ENCODE data around the gene NUMA1. TPM values are rescaled to one million over a fixed set of nuclear protein-coding genes. Genes with fewer than 3 reads are reported as not detected.

Gene NUMA1
- total and polyA plus RNA-seq, 2 of the 13 experiments (the other 11 are each of a cell fraction or from before 2014, with no cell fraction given) = 57.3 to 60.2 TPM

DNA sequence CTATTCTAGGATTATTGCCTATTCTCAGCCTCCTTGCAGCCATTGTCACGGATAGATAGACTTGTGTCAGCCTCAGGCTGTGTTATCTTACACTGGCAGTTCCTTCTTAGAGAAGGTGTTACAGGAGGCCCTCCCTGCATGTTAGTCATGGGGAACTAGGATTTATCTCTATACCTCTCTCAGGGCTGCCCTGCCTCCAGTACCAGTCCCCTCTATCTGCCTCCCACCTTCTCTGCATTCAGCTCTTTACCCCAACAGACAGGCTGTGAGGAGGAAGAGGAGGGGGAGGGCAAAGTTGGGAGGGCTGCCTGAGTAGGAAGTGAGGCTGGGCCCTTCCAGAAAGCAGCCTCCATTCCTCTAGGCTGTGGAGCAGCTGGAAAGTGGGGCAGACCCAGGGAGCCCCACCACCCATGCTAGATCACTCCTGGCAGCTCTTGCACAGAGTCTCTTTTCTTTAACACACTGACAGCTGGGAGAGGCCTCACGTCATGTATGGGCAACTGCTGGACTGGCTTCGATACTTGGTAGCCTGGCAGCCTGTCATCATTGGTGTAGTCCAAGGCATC is 84.5 kb downstream of the NUMA1 start:
- in situ Hi-C loops (cut with HindIII; ENCODE audit: extremely low pct_ligation_motif_present, low pct_unique_long_range_greater_than_20kb) (no loop called here), intact Hi-C loops (cut with micrococcal nuclease; ENCODE audit: unreplicated experiment) (no loop called here)
- 100% methylated on average over 2 of the region's 3 CpGs for WGBS (ENCODE audit: low lambda C conversion rate)
- ChIA-PET POLR2A (no interaction called here), CTCF (ENCODE audit: low intra/inter-chr PET ratio, low total read pairs) (no interaction called here)
- Histone ChIP-seq H3K36me3 (replicated peaks in 1 of 2; ENCODE audit: control insufficient read depth in 1 of 2, insufficient read depth in 2 of 2, low read length in 2 of 2) (peaks cover 4 to 42% of the 10 kb centered on the region in 2 experiments), H3K4me1 (ENCODE audit: insufficient read depth, low read length) (no peaks in the 10 kb centered on the region), H3K9ac (ENCODE audit: insufficient read depth, low read depth, low read length) (no peak overlapping the region), H3K79me2 (ENCODE audit: insufficient read depth, low read length) (no peaks in the 10 kb centered on the region), H3K4me3 (replicated peaks in 1 of 3; ENCODE audit: insufficient read depth in 1 of 3, low read depth in 2 of 3, low read length in 3 of 3) (no peak overlapping the region), H2AFZ (ENCODE audit: low read length) (no peak overlapping the region), H3K27ac (ENCODE audit: extremely low read length, insufficient read depth, low read length) (no peak overlapping the region), H3K9me3 (ENCODE audit: low read length) (no peaks in the 10 kb centered on the region), H3K4me2 (ENCODE audit: low read depth, low read length) (no peak overlapping the region), H4K20me1 (ENCODE audit: insufficient read depth, low read length) (no peaks in the 10 kb centered on the region), H3K27me3 (ENCODE audit: control insufficient read depth in 1 of 2, insufficient read depth in 2 of 2, low read length in 2 of 2) (no peaks in the 10 kb centered on the region)
- DNase-seq (ENCODE audit: low spot score) (no peak), FAIRE-seq (no peak), ATAC-seq (no peak)
- TF ChIP-seq HOXA7 (CRISPR knock-in tag; IDR thresholded peaks at IDR 0.05) = no peak
- no peak for TF ChIP-seq TSC22D2 (CRISPR knock-in tag; IDR thresholded peaks at IDR 0.05; ENCODE audit: borderline replicate concordance)
- no peak for TF ChIP-seq TARDBP (CRISPR knock-in tag; IDR thresholded peaks at IDR 0.05)
- TF ChIP-seq ZNF564 (CRISPR knock-in tag; IDR thresholded peaks at IDR 0.05) = no peak
- TF ChIP-seq, protein P1, sequence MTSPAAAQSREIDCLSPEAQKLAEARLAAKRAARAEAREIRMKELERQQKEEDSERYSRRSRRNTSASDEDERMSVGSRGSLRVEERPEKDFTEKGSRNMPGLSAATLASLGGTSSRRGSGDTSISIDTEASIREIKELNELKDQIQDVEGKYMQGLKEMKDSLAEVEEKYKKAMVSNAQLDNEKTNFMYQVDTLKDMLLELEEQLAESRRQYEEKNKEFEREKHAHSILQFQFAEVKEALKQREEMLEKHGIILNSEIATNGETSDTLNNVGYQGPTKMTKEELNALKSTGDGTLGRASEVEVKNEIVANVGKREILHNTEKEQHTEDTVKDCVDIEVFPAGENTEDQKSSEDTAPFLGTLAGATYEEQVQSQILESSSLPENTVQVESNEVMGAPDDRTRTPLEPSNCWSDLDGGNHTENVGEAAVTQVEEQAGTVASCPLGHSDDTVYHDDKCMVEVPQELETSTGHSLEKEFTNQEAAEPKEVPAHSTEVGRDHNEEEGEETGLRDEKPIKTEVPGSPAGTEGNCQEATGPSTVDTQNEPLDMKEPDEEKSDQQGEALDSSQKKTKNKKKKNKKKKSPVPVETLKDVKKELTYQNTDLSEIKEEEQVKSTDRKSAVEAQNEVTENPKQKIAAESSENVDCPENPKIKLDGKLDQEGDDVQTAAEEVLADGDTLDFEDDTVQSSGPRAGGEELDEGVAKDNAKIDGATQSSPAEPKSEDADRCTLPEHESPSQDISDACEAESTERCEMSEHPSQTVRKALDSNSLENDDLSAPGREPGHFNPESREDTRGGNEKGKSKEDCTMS (CRISPR knock-in tag; conservative IDR thresholded peaks at IDR 0.05) = no peak
- TF ChIP-seq, protein P2, sequence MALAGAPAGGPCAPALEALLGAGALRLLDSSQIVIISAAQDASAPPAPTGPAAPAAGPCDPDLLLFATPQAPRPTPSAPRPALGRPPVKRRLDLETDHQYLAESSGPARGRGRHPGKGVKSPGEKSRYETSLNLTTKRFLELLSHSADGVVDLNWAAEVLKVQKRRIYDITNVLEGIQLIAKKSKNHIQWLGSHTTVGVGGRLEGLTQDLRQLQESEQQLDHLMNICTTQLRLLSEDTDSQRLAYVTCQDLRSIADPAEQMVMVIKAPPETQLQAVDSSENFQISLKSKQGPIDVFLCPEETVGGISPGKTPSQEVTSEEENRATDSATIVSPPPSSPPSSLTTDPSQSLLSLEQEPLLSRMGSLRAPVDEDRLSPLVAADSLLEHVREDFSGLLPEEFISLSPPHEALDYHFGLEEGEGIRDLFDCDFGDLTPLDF (CRISPR knock-in tag; IDR thresholded peaks at IDR 0.05) = no peak
- TF ChIP-seq MEIS1 (CRISPR knock-in tag; IDR thresholded peaks at IDR 0.05; ENCODE audit: borderline replicate concordance) = no peak
- TF ChIP-seq ZNF672 (CRISPR knock-in tag; IDR thresholded peaks at IDR 0.05) = no peak
- TF ChIP-seq KMT2A (CRISPR knock-in tag; IDR thresholded peaks at IDR 0.05) = no peak
- TF ChIP-seq EHMT2 (IDR thresholded peaks at IDR 0.05; ENCODE audit: borderline replicate concordance, low read depth, low read length) = no peak
- TF ChIP-seq ATRX (CRISPR knock-in tag; IDR thresholded peaks at IDR 0.05; ENCODE audit: borderline replicate concordance) = no peak
- TF ChIP-seq ZNF230 (CRISPR knock-in tag; IDR thresholded peaks at IDR 0.05) = no peak
- TF ChIP-seq FLYWCH1 (CRISPR knock-in tag; IDR thresholded peaks at IDR 0.05) = no peak
- no peak for TF ChIP-seq NFE2L2 (IDR thresholded peaks at IDR 0.05; ENCODE audit: low read length)
- no peak for TF ChIP-seq ZNF761 (CRISPR knock-in tag; conservative IDR thresholded peaks at IDR 0.05)
- no peak for TF ChIP-seq TGIF2 (CRISPR knock-in tag; IDR thresholded peaks at IDR 0.05)
- no peak for TF ChIP-seq ZIK1 (CRISPR knock-in tag; IDR thresholded peaks at IDR 0.05; ENCODE audit: borderline replicate concordance, low read depth)
- TF ChIP-seq PITX1 (CRISPR knock-in tag; IDR thresholded peaks at IDR 0.05) = no peak
- no peak for TF ChIP-seq CBFB (CRISPR knock-in tag; IDR thresholded peaks at IDR 0.05)
- no TSS peak for BruUV-seq (replicated peaks)
